HepG2 (cell line): ENCODE data around the gene AKIP1. TPM values are rescaled to one million over a fixed set of nuclear protein-coding genes. Genes with fewer than 3 reads are reported as not detected.

Experiments
- ATAC-seq: fragments of 200-7000 bp; cut with Tn5 transposase; 3 replicates; pipeline ENCODE4 v1.9.1; 2020; ENCODE audit warnings: mild to moderate bottlenecking, moderate library complexity
- BruUV-seq: library from RNA; stranded (reverse); fragments of 400-500 nt; replicated peaks from 2 replicates; lab custom pipeline; 2021; lab: Mats Ljungman, UMichigan
- CTCF ChIA-PET: fragments of 300-600 bp; formaldehyde crosslinking; extraction: SDS; loops from one replicate; lab custom pipeline; 2021; ENCODE audit warnings: low total read pairs, inconsistent platforms, low intra/inter-chr PET ratio; lab: Yijun Ruan, JAX
- POLR2A ChIA-PET: fragments of 350-600 bp; sonication (Branson Sonifier 250); formaldehyde crosslinking; loops from one replicate; lab custom pipeline; 2020; ENCODE audit warnings: antibody characterized with exemption, inconsistent platforms; lab: Yijun Ruan, JAX
- DNase-seq: peaks from one replicate; pipeline ENCODE4 v3.0.0-alpha.2; 2015; ENCODE audit warnings: low spot score
- FAIRE-seq: peaks from 3 replicates; lab custom pipeline; 2011; peaks lifted over from hg19 to GRCh38; lab: Jason Lieb, UNC
- H2AFZ ChIP-seq: one replicate; pipeline ENCODE4 v1.6.1; 2011; ENCODE audit warnings: low read length, inconsistent platforms
- H3K27ac ChIP-seq: fragments of 300-600 bp; 3 replicates; pipeline ENCODE4 v1.8.0; 2011; ENCODE audit warnings: mixed run types, mild to moderate bottlenecking, mixed read lengths, low read length, inconsistent platforms; ENCODE audit not compliant: insufficient read depth; ENCODE audit errors: extremely low read length
- H3K27me3 ChIP-seq, 2 experiments: fragments of 200-600 bp in 1 of 2; 2 replicates in 1 of 2; 3 replicates in 1 of 2; pipeline versions ENCODE4 v1.6.0 to v1.8.0; 2011; ENCODE audit warnings: low read length in 2 of 2, mild to moderate bottlenecking in 2 of 2, moderate library complexity in 2 of 2, inconsistent platforms in 1 of 2; ENCODE audit not compliant: insufficient read depth in 2 of 2, control insufficient read depth in 1 of 2
- H3K36me3 ChIP-seq, 2 experiments: fragments of 200-600 bp in 1 of 2; replicated peaks in 1 of 2; 2 replicates in 1 of 2; 3 replicates in 1 of 2; pipeline versions ENCODE4 v1.5.1 to v1.8.0; 2011; ENCODE audit warnings: low read length in 2 of 2, inconsistent platforms in 1 of 2; ENCODE audit not compliant: insufficient read depth in 2 of 2, control insufficient read depth in 1 of 2
- H3K4me1 ChIP-seq: 2 replicates; pipeline ENCODE4 v1.5.1; 2012; ENCODE audit warnings: low read length, inconsistent platforms; ENCODE audit not compliant: insufficient read depth
- H3K4me2 ChIP-seq: 2 replicates; pipeline ENCODE4 v1.6.0; 2011; ENCODE audit warnings: low read depth, low read length, inconsistent platforms
- H3K4me3 ChIP-seq, 3 experiments: fragments of 200-600 bp in 1 of 3; sonication (generic), shearing (Covaris generic) in 1 of 3; replicated peaks in 1 of 3; 2 replicates each; pipeline ENCODE4 v1.5.1; 2011 to 2016; ENCODE audit warnings: low read length in 3 of 3, inconsistent platforms in 2 of 3, low read depth in 2 of 3, mild to moderate bottlenecking in 2 of 3, control low read depth in 1 of 3, mixed read lengths in 1 of 3; ENCODE audit not compliant: insufficient read depth in 1 of 3
- H3K79me2 ChIP-seq: one replicate; pipeline ENCODE4 v1.6.1; 2011; ENCODE audit warnings: low read length, inconsistent platforms; ENCODE audit not compliant: insufficient read depth
- H3K9ac ChIP-seq: 2 replicates; pipeline ENCODE4 v1.6.0; 2011; ENCODE audit warnings: mild to moderate bottlenecking, low read depth, low read length, inconsistent platforms; ENCODE audit not compliant: insufficient read depth
- H3K9me3 ChIP-seq: 2 replicates; pipeline ENCODE4 v1.5.1; 2012; ENCODE audit warnings: mild to moderate bottlenecking, low read length
- H4K20me1 ChIP-seq: 2 replicates; pipeline ENCODE4 v1.6.0; 2011; ENCODE audit warnings: inconsistent platforms, mild to moderate bottlenecking, low read length, moderate library complexity; ENCODE audit not compliant: insufficient read depth
- HMG20B ChIP-seq: conservative IDR thresholded peaks from 2 replicates; pipeline ENCODE4 v1.6.1; 2016; ENCODE audit warnings: missing genetic modification reagents, missing compliant biosample characterization
- MAFK ChIP-seq, 2 experiments: IDR thresholded peaks in 1 of 2; conservative IDR thresholded peaks in 1 of 2; 2 replicates each; pipeline ENCODE4 v1.6.1; 2011; ENCODE audit warnings: improper control_type of control experiment in 2 of 2, low read length in 2 of 2
- TBX2 ChIP-seq: sonication (generic); formaldehyde crosslinking; IDR thresholded peaks from 2 replicates; pipeline ENCODE4 v1.5.0; 2020; ENCODE audit warnings: missing genetic modification reagents, mild to moderate bottlenecking, borderline replicate concordance
- ZIK1 ChIP-seq: sonication (generic); formaldehyde crosslinking; IDR thresholded peaks from 2 replicates; pipeline ENCODE4 v1.5.0; 2020; ENCODE audit warnings: mild to moderate bottlenecking, low read depth, missing genetic modification reagents, borderline replicate concordance
- WGBS: methylation state at CpG from one replicate; pipeline ENCODE4 v1.1.6; 2017; ENCODE audit warnings: low lambda C conversion rate; 5-methylcytosine and 5-hydroxymethylcytosine counted together
- in situ Hi-C: cut with HindIII; loops from 2 replicates; pipeline ENCODE4 v1.10.0; 2017; ENCODE audit warnings: low pct_unique_long_range_greater_than_20kb; ENCODE audit not compliant: extremely low pct_ligation_motif_present
- intact Hi-C: fragments of 100-400 bp; cut with micrococcal nuclease; formaldehyde crosslinking; loops from one replicate; pipeline ENCODE4 v1.10.0; 2022; ENCODE audit not compliant: unreplicated experiment
- polyA plus RNA-seq, 8 experiments: library from polyadenylated mRNA; depleted of rRNA in 3 of 8; stranded (reverse) in 7 of 8; unstranded in 1 of 8; fragments of >200 nt; fragmentation: Illumina TruSeq in 4 of 8; extraction: Trizol in 4 of 8; gene quantifications; 2 replicates each; pipeline versions ENCODE4 v1.2.1 to v1.2.3, GENCODE V29; 2011 to 2016; ENCODE audit warnings: low read depth in 4 of 8, missing spikeins in 1 of 8, mixed read lengths in 1 of 8; ENCODE audit not compliant: insufficient read depth in 1 of 8
- total RNA-seq, 5 experiments: library from RNA; depleted of rRNA; stranded (reverse); fragments of >200 nt; fragmentation: Illumina TruSeq; extraction: Trizol; gene quantifications; 2 replicates each; pipeline ENCODE4 v1.2.3, GENCODE V29; 2016; ENCODE audit warnings: low read depth in 1 of 5
- TF ChIP-seq, protein P1 (sequence below): sonication (generic); formaldehyde crosslinking; IDR thresholded peaks from 2 replicates; pipeline ENCODE4 v1.5.1; 2020; ENCODE audit warnings: mild to moderate bottlenecking, missing genetic modification reagents, borderline replicate concordance

AKIP1 gene
- total and polyA plus RNA-seq, 2 of the 13 experiments (the other 11 are each of a cell fraction or from before 2014, with no cell fraction given): 10.0 to 20.3 TPM

DNA sequence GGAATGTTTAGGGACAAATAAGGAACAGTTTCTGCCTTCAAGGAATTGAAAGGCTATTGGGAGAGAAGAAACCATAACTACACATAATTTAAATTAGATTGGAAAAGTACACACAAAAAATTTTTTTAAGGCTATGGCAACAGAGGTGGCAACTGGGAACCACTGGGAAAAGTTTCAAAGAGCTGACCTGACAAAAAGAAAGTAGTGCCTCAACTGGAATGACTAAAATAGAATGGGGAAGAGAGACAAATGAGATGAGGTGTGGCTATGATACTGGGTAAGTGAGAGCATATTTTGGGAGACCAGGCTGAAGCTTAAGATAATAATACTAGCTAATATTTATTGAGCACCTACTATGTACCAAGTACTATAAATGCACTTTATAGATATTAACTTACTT lies 2.9 kb upstream of the AKIP1 start:
- Histone ChIP-seq H4K20me1 (no peaks in the 10 kb centered on the region), H3K27me3 (no peaks in the 10 kb centered on the region; a peak in 2 of 5 replicates), H3K4me2 (no peak overlapping the region), H3K36me3 (no peaks in the 10 kb centered on the region), H3K9ac (no peak overlapping the region), H3K9me3 (no peaks in the 10 kb centered on the region), H3K79me2 (peaks cover 5% of the 10 kb centered on the region), H3K27ac (no peak overlapping the region), H3K4me3 (no peak overlapping the region), H3K4me1 (peaks cover 23% of the 10 kb centered on the region), H2AFZ (no peak overlapping the region)
- TF ChIP-seq TBX2: no peak
- peak; percentile 42 to 47; a peak in 2 of 4 replicates for TF ChIP-seq MAFK (conservative IDR thresholded peaks at IDR 0.05 in 1 of 2, IDR thresholded peaks at IDR 0.05 in 1 of 2; ENCODE audit: low read length in 2 of 2)
- FAIRE-seq: no peak
- in situ Hi-C loops: no loop called here
- ChIA-PET POLR2A (no interaction called here), CTCF (no interaction called here)
- intact Hi-C loops: no loop called here
- BruUV-seq: no TSS peak
- no peak for DNase-seq
- ATAC-seq: no peak

DNA sequence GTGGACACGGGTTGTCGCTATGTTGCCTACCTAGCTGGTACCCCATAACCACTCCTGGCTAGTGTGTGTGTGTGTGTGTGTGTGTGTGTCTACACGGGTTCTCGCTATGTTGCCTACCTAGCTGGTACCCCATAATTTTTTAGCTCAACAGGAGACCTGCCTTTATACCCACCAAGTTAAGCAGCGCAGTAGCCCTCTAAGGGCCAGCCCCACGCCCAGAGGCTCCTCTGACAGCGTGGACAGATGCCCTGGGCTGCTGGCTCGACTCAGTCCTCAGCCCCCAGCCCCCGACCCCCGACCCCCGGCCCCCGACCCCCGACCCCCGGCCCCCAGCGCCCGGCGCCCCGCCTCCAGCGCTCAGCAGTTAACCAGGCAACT lies 351 bp upstream of the AKIP1 start:
- intact Hi-C loops: loop anchor here (2.0 to 5.0 kb wide), 3 partner anchors 54 to 228 kb away; partner anchors contain the start of genes RPL27A, TMEM9B and TRIM66
- ChIA-PET CTCF (no interaction called here), POLR2A (interaction anchor here (1.1 to 2.8 kb wide), 7 partner anchors 15 to 923 kb away, joined by 3 to 12 read pairs (median 5); partner anchors contain the start of genes EIF3F and TMEM9B)
- TF ChIP-seq HMG20B (no peak), ZIK1 (CRISPR knock-in tag) (0 out of 2 replicates have a peak, but pooled peaks have one; percentile 18)
- TF ChIP-seq, protein P1, sequence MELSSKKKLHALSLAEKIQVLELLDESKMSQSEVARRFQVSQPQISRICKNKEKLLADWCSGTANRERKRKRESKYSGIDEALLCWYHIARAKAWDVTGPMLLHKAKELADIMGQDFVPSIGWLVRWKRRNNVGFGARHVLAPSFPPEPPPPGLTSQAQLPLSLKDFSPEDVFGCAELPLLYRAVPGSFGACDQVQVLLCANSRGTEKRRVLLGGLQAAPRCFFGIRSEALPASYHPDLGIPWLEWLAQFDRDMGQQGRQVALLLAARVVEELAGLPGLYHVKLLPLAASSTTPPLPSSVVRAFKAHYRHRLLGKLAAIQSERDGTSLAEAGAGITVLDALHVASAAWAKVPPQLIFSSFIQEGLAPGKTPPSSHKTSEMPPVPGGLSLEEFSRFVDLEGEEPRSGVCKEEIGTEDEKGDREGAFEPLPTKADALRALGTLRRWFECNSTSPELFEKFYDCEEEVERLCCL: 0 out of 2 replicates have a peak, but pooled peaks have one; percentile 6
- H3K4me1 ChIP-seq: peaks cover 42% of the 10 kb centered on the region
- peak overlapping the region; percentile 96 for H3K4me2 ChIP-seq
- FAIRE-seq (no peak), DNase-seq (no peak), ATAC-seq (peak; percentile 47)
- WGBS: 0% methylated on average over 2 of the region's 19 CpGs
- no TSS peak for BruUV-seq
- in situ Hi-C loops: loop anchor here (10.0 kb wide), 1 partner anchor 224 kb away; no protein-coding TSS in a partner anchor
- H3K27me3 ChIP-seq: no peaks in the 10 kb centered on the region; a peak in 1 of 5 replicates
- no peaks in the 10 kb centered on the region for H4K20me1 ChIP-seq
- H3K9ac ChIP-seq: peak overlapping the region; percentile 54; the same call in 1 of the 2 replicates
- no peak overlapping the region for H3K27ac ChIP-seq
- H3K4me3 ChIP-seq: peak overlapping the region; percentile 45 to 92 (median 71); a peak in 5 of 6 replicates
- no peaks in the 10 kb centered on the region for H3K9me3 ChIP-seq
- peaks cover 5% of the 10 kb centered on the region for H3K79me2 ChIP-seq
- peaks cover 0 to 1% of the 10 kb centered on the region in 2 experiments; a peak in 2 of 5 replicates for H3K36me3 ChIP-seq
- peak overlapping the region; percentile 72 for H2AFZ ChIP-seq
